ENCODE measurements around the gene ZMYND10. TPM values are rescaled to one million over a fixed set of nuclear protein-coding genes. Genes with fewer than 3 reads are reported as not detected.
"Not testable (repeated sequence)": the region's sequence is repeated elsewhere in the genome, so short reads cannot be mapped to it uniquely, and the experiment has no call there.

ZMYND10 gene
- total RNA-seq, 1 donor from 2014 or later, result 0.86 TPM

DNA sequence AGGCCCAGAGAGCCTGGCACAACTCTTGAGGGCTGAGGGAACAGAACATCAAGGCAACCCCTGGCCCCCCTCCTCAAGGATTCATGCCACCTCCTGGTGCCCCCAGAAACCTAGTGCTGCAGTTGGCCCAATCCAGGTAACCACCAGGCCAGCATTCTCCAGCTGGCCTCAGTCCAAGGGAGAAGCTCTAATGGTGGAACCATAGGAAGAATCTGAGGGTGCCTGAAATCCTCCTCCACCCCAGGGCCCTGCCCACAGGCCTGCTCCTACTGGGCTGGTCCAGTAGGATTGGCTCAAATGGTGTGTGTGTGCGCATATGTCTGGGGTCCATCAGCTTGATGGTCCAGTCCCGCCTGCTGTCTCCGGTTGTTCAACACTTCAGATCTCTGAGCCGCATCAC lies 30.7 kb downstream of the ZMYND10 start:
- Mint-ChIP-seq H3K27me3 (no peaks in the 10 kb centered on the region), H3K4me1 (ENCODE audit: low read depth) (peaks cover 22% of the 10 kb centered on the region), H3K36me3 (ENCODE audit: insufficient read depth) (peaks cover 35% of the 10 kb centered on the region), H3K9me3 (ENCODE audit: low read depth) (peaks cover 2% of the 10 kb centered on the region), H3K4me3 (ENCODE audit: low read depth) (no peak overlapping the region), H3K27ac (no peak overlapping the region)
- TF ChIP-seq, protein P1, sequence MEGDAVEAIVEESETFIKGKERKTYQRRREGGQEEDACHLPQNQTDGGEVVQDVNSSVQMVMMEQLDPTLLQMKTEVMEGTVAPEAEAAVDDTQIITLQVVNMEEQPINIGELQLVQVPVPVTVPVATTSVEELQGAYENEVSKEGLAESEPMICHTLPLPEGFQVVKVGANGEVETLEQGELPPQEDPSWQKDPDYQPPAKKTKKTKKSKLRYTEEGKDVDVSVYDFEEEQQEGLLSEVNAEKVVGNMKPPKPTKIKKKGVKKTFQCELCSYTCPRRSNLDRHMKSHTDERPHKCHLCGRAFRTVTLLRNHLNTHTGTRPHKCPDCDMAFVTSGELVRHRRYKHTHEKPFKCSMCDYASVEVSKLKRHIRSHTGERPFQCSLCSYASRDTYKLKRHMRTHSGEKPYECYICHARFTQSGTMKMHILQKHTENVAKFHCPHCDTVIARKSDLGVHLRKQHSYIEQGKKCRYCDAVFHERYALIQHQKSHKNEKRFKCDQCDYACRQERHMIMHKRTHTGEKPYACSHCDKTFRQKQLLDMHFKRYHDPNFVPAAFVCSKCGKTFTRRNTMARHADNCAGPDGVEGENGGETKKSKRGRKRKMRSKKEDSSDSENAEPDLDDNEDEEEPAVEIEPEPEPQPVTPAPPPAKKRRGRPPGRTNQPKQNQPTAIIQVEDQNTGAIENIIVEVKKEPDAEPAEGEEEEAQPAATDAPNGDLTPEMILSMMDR (IDR thresholded peaks at IDR 0.05; ENCODE audit: unreplicated experiment), result no peak
- DNase-seq (ENCODE audit: low spot score, unreplicated experiment), result no peak

DNA sequence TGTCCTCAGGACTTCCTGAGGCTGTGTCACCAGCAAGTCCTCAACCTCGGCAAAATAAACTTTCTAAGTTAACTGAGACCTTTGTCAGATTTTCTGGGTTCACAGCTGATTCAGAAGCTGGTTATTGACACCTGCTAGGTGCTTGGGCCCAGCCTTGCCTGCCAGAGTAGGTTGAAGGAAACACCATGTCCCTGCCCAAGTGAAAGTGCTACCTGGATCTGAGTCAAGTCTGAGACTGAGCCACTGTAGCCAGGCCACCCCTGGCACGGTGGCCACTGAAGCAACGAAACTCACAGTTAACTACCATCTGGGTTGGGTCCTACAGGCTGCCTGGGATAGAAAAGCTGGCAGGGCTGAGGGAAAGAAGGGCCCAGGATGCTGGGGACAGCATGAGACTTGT lies 31.2 kb downstream of the ZMYND10 start:
- Mint-ChIP-seq H3K27me3 (no peaks in the 10 kb centered on the region), H3K4me1 (ENCODE audit: low read depth) (peaks cover 17% of the 10 kb centered on the region), H3K27ac (peak overlapping the region; percentile 12), H3K36me3 (ENCODE audit: insufficient read depth) (peaks cover 39% of the 10 kb centered on the region), H3K9me3 (ENCODE audit: low read depth) (peaks cover 4% of the 10 kb centered on the region), H3K4me3 (ENCODE audit: low read depth) (no peak overlapping the region)
- TF ChIP-seq, protein P1 (IDR thresholded peaks at IDR 0.05; ENCODE audit: unreplicated experiment), result no peak
- DNase-seq (ENCODE audit: low spot score, unreplicated experiment), result no peak

DNA sequence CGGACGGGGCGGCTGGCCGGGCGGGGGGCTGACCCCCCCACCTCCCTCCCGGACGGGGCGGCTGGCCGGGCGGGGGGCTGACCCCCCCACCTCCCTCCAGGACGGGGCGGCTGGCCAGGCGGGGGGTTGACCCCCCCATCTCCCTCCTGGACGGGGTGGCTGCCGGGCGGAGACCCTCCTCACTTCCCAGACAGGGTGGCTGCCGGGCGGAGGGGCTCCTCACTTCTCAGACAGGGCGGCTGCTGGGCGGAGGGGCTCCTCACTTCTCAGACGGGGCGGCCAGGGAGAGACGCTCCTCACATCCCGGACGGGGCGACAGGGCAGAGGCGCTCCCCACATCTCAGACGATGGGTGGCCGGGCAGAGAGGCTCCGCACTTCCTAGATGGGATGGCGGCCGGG lies 33.5 kb downstream of the ZMYND10 start:
- not testable (repeated sequence) for H3K9me3 Mint-ChIP-seq (ENCODE audit: low read depth); DNase-seq (ENCODE audit: low spot score, unreplicated experiment); H3K4me1 Mint-ChIP-seq (ENCODE audit: low read depth); H3K27ac Mint-ChIP-seq; H3K4me3 Mint-ChIP-seq (ENCODE audit: low read depth); H3K27me3 Mint-ChIP-seq
- H3K36me3 Mint-ChIP-seq (ENCODE audit: insufficient read depth), result peaks cover 38% of the 10 kb centered on the region

DNA sequence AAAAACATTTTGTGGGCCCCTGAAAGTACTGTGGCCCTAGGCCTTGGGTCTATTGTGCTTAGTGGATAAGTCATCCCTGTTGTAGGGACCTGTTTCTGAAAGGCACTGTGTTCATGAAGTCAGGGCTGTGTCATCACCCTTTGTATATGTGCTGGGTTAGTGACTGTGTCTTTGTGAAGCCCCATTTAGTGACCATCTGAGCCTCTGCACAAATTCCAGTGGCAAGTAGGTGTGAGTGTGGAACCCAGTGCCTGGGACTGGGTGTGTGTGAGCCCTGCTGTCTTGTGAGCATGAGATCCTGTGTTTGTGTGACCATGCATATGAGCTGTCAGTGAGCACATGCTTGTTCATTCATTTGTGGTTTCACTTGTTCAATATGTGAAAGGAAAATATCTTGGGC lies 40.9 kb downstream of the ZMYND10 start:
- no peaks in the 10 kb centered on the region for H3K27me3 Mint-ChIP-seq
- TF ChIP-seq, protein P1 (IDR thresholded peaks at IDR 0.05; ENCODE audit: unreplicated experiment), result no peak
- no peak overlapping the region for H3K4me3 Mint-ChIP-seq (ENCODE audit: low read depth)
- peak overlapping the region; percentile 49 for H3K27ac Mint-ChIP-seq
- no peaks in the 10 kb centered on the region for H3K9me3 Mint-ChIP-seq (ENCODE audit: low read depth)
- peaks cover 11% of the 10 kb centered on the region for H3K36me3 Mint-ChIP-seq (ENCODE audit: insufficient read depth)
- peaks cover 14% of the 10 kb centered on the region for H3K4me1 Mint-ChIP-seq (ENCODE audit: low read depth)
- DNase-seq (ENCODE audit: low spot score, unreplicated experiment), result no peak

DNA sequence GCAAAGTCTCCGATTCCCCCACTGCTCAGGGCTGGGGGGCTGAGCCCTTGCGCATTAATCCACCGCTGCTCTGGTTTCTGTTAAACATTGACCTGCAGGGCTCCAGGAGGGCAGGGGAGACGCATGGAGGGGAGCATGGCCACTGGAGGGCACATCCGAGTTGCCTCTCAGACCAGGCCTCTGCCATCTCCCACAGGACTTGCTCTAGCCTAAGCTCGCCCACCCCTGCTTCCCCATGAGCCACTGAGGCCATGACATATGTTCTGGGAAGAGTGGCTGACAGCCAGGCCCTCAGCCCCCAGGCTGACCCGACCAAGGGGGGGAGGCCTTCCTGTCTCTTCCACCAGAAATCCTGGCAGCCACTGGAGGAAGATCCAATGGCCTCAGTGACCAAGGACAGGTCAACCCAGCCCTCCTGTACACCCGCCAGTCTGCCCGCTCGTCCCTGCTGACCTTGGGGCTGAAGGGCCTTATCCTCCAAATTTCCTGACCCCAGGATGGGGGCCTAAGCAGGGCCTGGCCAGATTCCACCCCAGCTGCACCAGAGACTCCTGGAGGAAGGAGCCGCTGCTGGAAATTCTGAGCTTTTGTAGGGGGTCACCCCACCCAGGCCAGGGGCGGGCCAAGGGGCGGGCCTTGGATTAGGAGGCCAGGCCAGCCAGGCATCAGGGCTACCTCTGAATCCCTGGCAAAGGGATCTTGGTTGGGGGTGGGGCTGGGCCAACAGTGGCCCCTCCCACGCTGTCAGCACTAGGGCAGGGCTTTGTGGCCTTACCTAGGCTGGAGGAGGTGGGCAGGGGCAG lies 42.3 kb downstream of the ZMYND10 start, which contains the start of gene HYAL1:
Gene HYAL1, minus strand, starts transcription at position 562 of the 803 bp plus-strand sequence. CDS start 618 bp downstream, outside the sequence.
- no peak for DNase-seq (ENCODE audit: low spot score, unreplicated experiment)
- Mint-ChIP-seq H3K4me3 (ENCODE audit: low read depth) (no peak within 1 kb of the TSS), H3K27me3 (no peaks in the 10 kb centered on the region), H3K4me1 (ENCODE audit: low read depth) (peaks cover 17% of the 10 kb centered on the region), H3K9me3 (ENCODE audit: low read depth) (no peaks in the 10 kb centered on the region), H3K27ac (peak within 1 kb of the TSS; percentile 83), H3K36me3 (ENCODE audit: insufficient read depth) (no peaks in the 10 kb centered on the region)
- TF ChIP-seq, protein P1 (IDR thresholded peaks at IDR 0.05; ENCODE audit: unreplicated experiment), result peak; percentile 23
